Gastrocnemius medialis (tissue), 4 donors: ENCODE results near the gene ZDHHC21.

Experiments used
- POLR2A ChIP-seq, 2 donors: fragments of 450-650 bp; IDR thresholded peaks; one replicate each; pipeline ENCODE4 v1.6.1; 2017; ENCODE audit warnings: antibody characterized with exemption in 2 of 2, mild to moderate bottlenecking in 2 of 2, moderate library complexity in 2 of 2
- TF ChIP-seq, protein P1 (sequence below), 5 experiments: fragments of 450-650 bp in 3 of 5; fragments of 200-600 bp in 2 of 5; sonication (generic) in 2 of 5; IDR thresholded peaks in 4 of 5; conservative IDR thresholded peaks in 1 of 5; 1 replicate in 4 of 5; 2 replicates in 1 of 5; pipeline ENCODE4 v1.5.1; 2016 to 2019; ENCODE audit warnings: antibody characterized with exemption in 5 of 5, mild to moderate bottlenecking in 3 of 5, moderate library complexity in 3 of 5

DNA sequence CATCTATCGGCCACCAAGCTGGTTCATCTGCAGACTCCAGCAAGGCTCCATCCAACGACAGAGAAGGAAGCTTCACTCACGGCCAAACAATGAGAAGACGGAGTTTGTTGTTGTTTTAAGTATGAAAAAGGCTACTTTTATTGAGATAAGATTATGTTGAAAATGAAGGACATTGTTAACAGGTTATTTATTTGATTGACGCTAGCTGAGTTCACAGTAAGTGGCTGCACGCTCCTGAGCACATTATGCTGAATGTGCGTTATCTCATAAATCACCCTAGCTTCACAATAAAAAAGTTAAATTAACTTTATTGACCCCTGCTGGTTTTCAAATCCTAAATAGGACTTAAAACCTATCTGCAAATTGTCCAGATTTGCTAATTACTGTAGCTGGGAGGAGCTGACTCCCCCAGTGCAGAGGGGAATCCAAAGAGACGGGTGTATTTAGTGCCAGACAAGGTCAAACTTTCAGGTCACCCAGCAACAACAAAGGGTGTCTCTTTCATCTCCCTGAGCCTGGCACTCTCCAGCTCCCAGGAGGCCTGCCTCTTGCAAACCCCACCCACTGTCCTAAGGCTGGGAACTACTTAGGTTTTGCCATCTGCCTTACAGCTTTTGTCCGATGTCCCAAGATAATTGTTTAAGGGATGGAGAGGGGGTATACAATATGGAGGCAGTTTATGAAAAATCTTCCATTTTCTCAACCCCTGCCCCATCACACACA, 129.2 kb downstream of the ZDHHC21 start:
- TF ChIP-seq, protein P1, sequence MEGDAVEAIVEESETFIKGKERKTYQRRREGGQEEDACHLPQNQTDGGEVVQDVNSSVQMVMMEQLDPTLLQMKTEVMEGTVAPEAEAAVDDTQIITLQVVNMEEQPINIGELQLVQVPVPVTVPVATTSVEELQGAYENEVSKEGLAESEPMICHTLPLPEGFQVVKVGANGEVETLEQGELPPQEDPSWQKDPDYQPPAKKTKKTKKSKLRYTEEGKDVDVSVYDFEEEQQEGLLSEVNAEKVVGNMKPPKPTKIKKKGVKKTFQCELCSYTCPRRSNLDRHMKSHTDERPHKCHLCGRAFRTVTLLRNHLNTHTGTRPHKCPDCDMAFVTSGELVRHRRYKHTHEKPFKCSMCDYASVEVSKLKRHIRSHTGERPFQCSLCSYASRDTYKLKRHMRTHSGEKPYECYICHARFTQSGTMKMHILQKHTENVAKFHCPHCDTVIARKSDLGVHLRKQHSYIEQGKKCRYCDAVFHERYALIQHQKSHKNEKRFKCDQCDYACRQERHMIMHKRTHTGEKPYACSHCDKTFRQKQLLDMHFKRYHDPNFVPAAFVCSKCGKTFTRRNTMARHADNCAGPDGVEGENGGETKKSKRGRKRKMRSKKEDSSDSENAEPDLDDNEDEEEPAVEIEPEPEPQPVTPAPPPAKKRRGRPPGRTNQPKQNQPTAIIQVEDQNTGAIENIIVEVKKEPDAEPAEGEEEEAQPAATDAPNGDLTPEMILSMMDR (IDR thresholded peaks at IDR 0.05 in 4 of 5, conservative IDR thresholded peaks at IDR 0.05 in 1 of 5) = no peak
- TF ChIP-seq POLR2A (IDR thresholded peaks at IDR 0.05) = no peak
